Measurements from ENCODE around the gene CROCC2.

- TF ChIP-seq, protein P1, sequence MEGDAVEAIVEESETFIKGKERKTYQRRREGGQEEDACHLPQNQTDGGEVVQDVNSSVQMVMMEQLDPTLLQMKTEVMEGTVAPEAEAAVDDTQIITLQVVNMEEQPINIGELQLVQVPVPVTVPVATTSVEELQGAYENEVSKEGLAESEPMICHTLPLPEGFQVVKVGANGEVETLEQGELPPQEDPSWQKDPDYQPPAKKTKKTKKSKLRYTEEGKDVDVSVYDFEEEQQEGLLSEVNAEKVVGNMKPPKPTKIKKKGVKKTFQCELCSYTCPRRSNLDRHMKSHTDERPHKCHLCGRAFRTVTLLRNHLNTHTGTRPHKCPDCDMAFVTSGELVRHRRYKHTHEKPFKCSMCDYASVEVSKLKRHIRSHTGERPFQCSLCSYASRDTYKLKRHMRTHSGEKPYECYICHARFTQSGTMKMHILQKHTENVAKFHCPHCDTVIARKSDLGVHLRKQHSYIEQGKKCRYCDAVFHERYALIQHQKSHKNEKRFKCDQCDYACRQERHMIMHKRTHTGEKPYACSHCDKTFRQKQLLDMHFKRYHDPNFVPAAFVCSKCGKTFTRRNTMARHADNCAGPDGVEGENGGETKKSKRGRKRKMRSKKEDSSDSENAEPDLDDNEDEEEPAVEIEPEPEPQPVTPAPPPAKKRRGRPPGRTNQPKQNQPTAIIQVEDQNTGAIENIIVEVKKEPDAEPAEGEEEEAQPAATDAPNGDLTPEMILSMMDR (IDR thresholded peaks at IDR 0.05 in 4 of 5, conservative IDR thresholded peaks at IDR 0.05 in 1 of 5), result no peak
- TF ChIP-seq POLR2A (IDR thresholded peaks at IDR 0.05), result no peak
Measured at GRCh38 chr2:241006412-241006811, 100.3 kb downstream of the CROCC2 start.
